NB4 (cell line): ENCODE data around the gene BRINP1.

ENCODE experiments used
- DNase-seq: peaks from one replicate; pipeline ENCODE4 v3.0.0; 2010; ENCODE audit warnings: low read depth
- H3K4me3 ChIP-seq: one replicate; pipeline ENCODE4 v1.5.1; 2011; ENCODE audit warnings: mild to moderate bottlenecking, low read depth, low read length, moderate library complexity
- CTCF ChIP-seq: IDR thresholded peaks from one replicate; pipeline ENCODE4 v1.5.1; 2012; ENCODE audit warnings: low read depth, low read length
- MAX ChIP-seq: IDR thresholded peaks from 2 replicates; pipeline ENCODE4 v1.6.1; 2011; ENCODE audit warnings: low read depth, low read length
- MYC ChIP-seq: IDR thresholded peaks from 2 replicates; pipeline ENCODE4 v1.6.1; 2011; ENCODE audit warnings: low read depth, low read length
- POLR2A ChIP-seq: IDR thresholded peaks from 2 replicates; pipeline ENCODE4 v1.6.1; 2011; ENCODE audit warnings: mild to moderate bottlenecking; ENCODE audit not compliant: insufficient read length; ENCODE audit errors: extremely low read depth

Gene BRINP1

GRCh38 chr9:119264165-119264564 lies 105.1 kb downstream of the BRINP1 start:
- no peak for TF ChIP-seq MYC
- TF ChIP-seq MAX, result no peak
- TF ChIP-seq CTCF, result no peak
- TF ChIP-seq POLR2A, result no peak
- H3K4me3 ChIP-seq, result no peak overlapping the region
- DNase-seq, result no peak

GRCh38 chr9:119257592-119257991 lies 111.6 kb downstream of the BRINP1 start:
- no peak overlapping the region for H3K4me3 ChIP-seq
- DNase-seq, result no peak
- TF ChIP-seq MAX (no peak), POLR2A (no peak), MYC (no peak), CTCF (no peak)

- no peak for TF ChIP-seq POLR2A
- no peak for TF ChIP-seq CTCF
- no peak for TF ChIP-seq MYC
- no peak for TF ChIP-seq MAX
- no peak for DNase-seq
- no peak overlapping the region for H3K4me3 ChIP-seq
Observed at GRCh38 chr9:119255116-119255515, 114.1 kb downstream of the BRINP1 start.

GRCh38 chr9:119252671-119253299 lies 116.5 kb downstream of the BRINP1 start:
- TF ChIP-seq POLR2A (no peak), CTCF (no peak), MAX (no peak), MYC (no peak)
- H3K4me3 ChIP-seq, result no peak overlapping the region
- no peak for DNase-seq

GRCh38 chr9:119251936-119252335 lies 117.3 kb downstream of the BRINP1 start:
- DNase-seq, result no peak
- TF ChIP-seq POLR2A (no peak), MAX (no peak), MYC (no peak), CTCF (no peak)
- no peak overlapping the region for H3K4me3 ChIP-seq

GRCh38 chr9:119250730-119251129 lies 118.5 kb downstream of the BRINP1 start:
- H3K4me3 ChIP-seq, result no peak overlapping the region
- DNase-seq, result no peak
- no peak for TF ChIP-seq POLR2A
- TF ChIP-seq MYC, result no peak
- TF ChIP-seq MAX, result no peak
- TF ChIP-seq CTCF, result no peak
